GM15510 (cell line): Measurements from ENCODE around the gene TFAP2E.

Experiments used
- POLR2A ChIP-seq: IDR thresholded peaks from 3 replicates; pipeline ENCODE4 v1.6.1; 2011; ENCODE audit warnings: borderline replicate concordance; ENCODE audit not compliant: insufficient read length; ENCODE audit errors: extremely low read depth

TFAP2E gene

GRCh38 chr1:35631396-35631795 lies 58.3 kb downstream of the TFAP2E start:
- no peak for TF ChIP-seq POLR2A

GRCh38 chr1:35633547-35633946 lies 60.4 kb downstream of the TFAP2E start:
- TF ChIP-seq POLR2A, result no peak

- no peak for TF ChIP-seq POLR2A
These were observed 64.3 kb downstream of the TFAP2E start for GRCh38 chr1:35637401-35637809.

GRCh38 chr1:35640380-35641232 lies 67.5 kb downstream of the TFAP2E start:
- TF ChIP-seq POLR2A, result no peak

GRCh38 chr1:35641233-35641866 lies 68.2 kb downstream of the TFAP2E start, which contains the start of gene PSMB2:
Gene PSMB2 (minus strand): TSS chr1:35641526. CDS start chr1:35641432, 94 bp downstream.
- TF ChIP-seq POLR2A, result peak; percentile 95

- no peak for TF ChIP-seq POLR2A
These were observed 69.4 kb downstream of the TFAP2E start for GRCh38 chr1:35642471-35642955.

GRCh38 chr1:35644204-35644603 lies 71.1 kb downstream of the TFAP2E start:
- no peak for TF ChIP-seq POLR2A
